Pancreas (tissue), 10 donors: Measurements from ENCODE around the gene NEMP2. TPM values are rescaled to one million over a fixed set of nuclear protein-coding genes. Genes with fewer than 3 reads are reported as not detected.

Source experiments
- ATAC-seq, 4 donors: fragments of 200-7000 bp; cut with Tn5 transposase; one replicate each; pipeline versions ENCODE4 v1.8.0 to v1.9.1; 2020; ENCODE audit warnings: mild to moderate bottlenecking in 4 of 4, moderate library complexity in 4 of 4
- DNase-seq, 6 donors: peaks; one replicate each; pipeline ENCODE4 v3.0.0-alpha.2; 2020
- FAIRE-seq: peaks from 2 replicates; lab custom pipeline; 2012; peaks lifted over from hg19 to GRCh38; lab: Jason Lieb, UNC
- H3K27ac ChIP-seq, 4 donors: fragments of 200-600 bp; sonication (generic); 1 replicate in 3 of 4; 2 replicates in 1 of 4; pipeline versions ENCODE4 v1.5.0 to v1.8.0; 2020
- H3K27me3 ChIP-seq, 4 donors: fragments of 200-600 bp; one replicate each; pipeline ENCODE4 v1.8.0; 2021
- H3K36me3 ChIP-seq, 3 donors: fragments of 200-600 bp; sonication (generic) in 1 of 3; one replicate each; pipeline versions ENCODE4 v1.5.0 to v1.8.0; 2020 to 2021
- H3K4me1 ChIP-seq, 3 donors: fragments of 200-600 bp; one replicate each; pipeline ENCODE4 v1.8.0; 2021
- H3K4me3 ChIP-seq, 4 donors: fragments of 200-600 bp; sonication (generic) in 2 of 4; one replicate each; pipeline versions ENCODE4 v1.5.0 to v1.8.0; 2020 to 2021
- H3K9me3 ChIP-seq, 4 donors: fragments of 200-600 bp; one replicate each; pipeline ENCODE4 v1.8.0; 2021
- WGBS, 2 donors: extraction: QIAGEN DNeasy Blood & Tissue Kit; methylation state at CpG; one replicate each; pipeline ENCODE4 v1.1.7; 2013; 5-methylcytosine and 5-hydroxymethylcytosine counted together
- intact Hi-C, 3 donors: fragments of 100-400 bp; cut with DNase I; formaldehyde crosslinking; loops; one replicate each; pipeline versions ENCODE4 v1.11.1 to v1.14.2; 2022
- polyA plus RNA-seq, 2 donors: library from polyadenylated mRNA; stranded (reverse); fragments of 200-250 nt; gene quantifications; one replicate each; pipeline ENCODE4 v1.2.3, GENCODE V29; 2013
- total RNA-seq, 6 donors: library from RNA; stranded (reverse); fragmentation: NEBNext Ultra II Directional in 4 of 6; extraction: Animal tissue kit (Norgen Biotek cat#: 25700) in 4 of 6; gene quantifications; one replicate each; pipeline versions ENCODE4 v1.2.1 to v1.2.4, GENCODE V29; 2021 to 2023
- TF ChIP-seq, protein P1 (sequence below), 4 donors: fragments of 200-600 bp; sonication (generic) in 3 of 4; IDR thresholded peaks; one replicate each; pipeline versions ENCODE4 v1.5.0 to v1.8.0; 2021; ENCODE audit warnings: antibody characterized with exemption in 4 of 4
- donor health status: healthy with polysubstance abuse.
- donor health status: DM: no; HTN: no; CAD: no; lungs with moderate emphysema.
- donor health status: DM: no; HTN: no; CAD: no.
- donor health status: control.
- donor health status: control.
- donor health status: Bipolar disorder and iron deficiency.
- donor health status: DM: yes; HTN: yes; CAD: no.
- donor health status: DM: no; HTN: no; CAD: no.
- donor health status: DM: no; HTN: no; CAD: no.
- donor health status: DM: yes; HTN: yes; CAD: no.

The NEMP2 gene
- total and polyA plus RNA-seq, 8 donors: 0.42 to 3.1 (median 1.2) TPM

DNA sequence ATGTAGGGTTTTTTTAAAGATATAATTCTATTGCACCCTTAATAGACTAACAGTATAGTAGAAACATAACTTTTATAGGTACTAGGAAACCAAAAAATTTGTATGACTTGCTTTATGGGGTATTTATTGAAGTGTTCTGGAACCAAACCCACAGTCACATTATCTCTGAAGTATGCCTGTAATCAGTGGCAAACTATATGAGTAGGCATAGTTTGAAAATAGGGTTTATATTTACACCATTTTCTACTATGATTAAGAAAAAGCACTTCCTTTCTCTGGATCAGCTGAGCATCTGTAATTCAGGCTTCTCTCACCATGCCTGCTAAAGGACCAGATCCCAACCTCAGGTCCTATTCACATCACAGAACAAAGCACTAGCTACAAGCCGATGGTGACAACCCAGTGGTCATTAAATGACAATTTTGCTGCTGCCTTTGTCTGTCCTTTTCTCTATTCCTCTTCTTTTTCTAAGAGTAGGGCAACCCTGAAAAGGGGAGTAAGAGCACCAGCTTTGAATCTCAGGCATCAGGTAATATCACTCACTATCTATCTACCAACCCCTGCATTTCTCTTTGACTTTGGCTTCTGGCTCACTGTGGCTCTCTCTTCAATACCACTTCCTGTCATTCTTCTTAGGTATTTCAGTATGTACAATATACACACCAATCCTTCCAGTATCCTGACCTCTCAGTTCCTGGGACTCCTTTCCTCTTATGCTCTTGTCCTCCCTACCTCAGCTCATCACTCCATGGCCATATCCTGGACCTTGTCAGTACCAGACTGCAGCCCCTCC, 14.4 kb downstream of the NEMP2 start:
- Histone ChIP-seq H3K9me3 (no peaks in the 10 kb centered on the region), H3K4me1 (no peaks in the 10 kb centered on the region), H3K27ac (no peak overlapping the region), H3K4me3 (no peak overlapping the region), H3K27me3 (no peaks in the 10 kb centered on the region), H3K36me3 (no peaks in the 10 kb centered on the region)
- 84 to 85% methylated on average over 1 of the region's 1 CpG for WGBS, 2 donors
- TF ChIP-seq, protein P1, sequence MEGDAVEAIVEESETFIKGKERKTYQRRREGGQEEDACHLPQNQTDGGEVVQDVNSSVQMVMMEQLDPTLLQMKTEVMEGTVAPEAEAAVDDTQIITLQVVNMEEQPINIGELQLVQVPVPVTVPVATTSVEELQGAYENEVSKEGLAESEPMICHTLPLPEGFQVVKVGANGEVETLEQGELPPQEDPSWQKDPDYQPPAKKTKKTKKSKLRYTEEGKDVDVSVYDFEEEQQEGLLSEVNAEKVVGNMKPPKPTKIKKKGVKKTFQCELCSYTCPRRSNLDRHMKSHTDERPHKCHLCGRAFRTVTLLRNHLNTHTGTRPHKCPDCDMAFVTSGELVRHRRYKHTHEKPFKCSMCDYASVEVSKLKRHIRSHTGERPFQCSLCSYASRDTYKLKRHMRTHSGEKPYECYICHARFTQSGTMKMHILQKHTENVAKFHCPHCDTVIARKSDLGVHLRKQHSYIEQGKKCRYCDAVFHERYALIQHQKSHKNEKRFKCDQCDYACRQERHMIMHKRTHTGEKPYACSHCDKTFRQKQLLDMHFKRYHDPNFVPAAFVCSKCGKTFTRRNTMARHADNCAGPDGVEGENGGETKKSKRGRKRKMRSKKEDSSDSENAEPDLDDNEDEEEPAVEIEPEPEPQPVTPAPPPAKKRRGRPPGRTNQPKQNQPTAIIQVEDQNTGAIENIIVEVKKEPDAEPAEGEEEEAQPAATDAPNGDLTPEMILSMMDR (IDR thresholded peaks at IDR 0.05): no peak
- intact Hi-C loops: no loop called here
- ATAC-seq (no peak), DNase-seq (no peak), FAIRE-seq (no peak)

DNA sequence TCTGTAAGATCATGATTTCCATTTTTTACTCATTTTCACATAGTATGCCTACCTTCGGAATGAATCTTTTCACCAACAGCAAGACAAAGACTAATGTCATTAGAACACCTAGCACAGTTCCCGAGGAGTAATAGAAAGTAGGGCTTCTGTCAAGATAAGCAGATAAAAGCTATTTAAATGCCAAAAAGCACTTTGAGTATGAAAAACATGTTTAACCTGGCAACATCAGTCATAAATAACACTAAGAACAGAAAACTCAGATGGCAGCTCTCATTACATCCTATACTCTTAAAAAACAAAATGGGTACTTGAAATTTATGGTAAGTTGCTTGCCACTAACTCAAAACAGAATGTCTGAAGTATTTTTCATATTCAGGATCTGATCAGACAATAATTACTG, 17.1 kb downstream of the NEMP2 start:
- FAIRE-seq: no peak
- intact Hi-C loops: no loop called here

DNA sequence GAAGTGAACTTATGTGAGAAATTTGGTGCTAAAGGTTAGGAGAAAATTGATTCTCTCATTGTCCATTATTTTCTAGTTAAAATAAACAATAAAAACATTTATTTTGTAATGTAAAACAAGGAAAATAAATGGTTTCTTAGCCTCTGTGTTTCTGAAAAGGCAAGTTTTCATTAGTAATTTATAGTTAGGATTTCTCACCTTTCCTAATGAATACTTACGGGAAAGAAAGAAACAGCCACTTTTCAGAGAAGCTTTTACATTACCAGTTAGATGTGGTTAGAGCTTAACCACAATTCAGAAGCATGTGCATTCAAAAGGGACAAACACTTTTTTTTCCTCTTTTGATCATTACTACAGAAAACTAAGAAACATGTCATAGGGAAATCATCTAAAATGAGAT, 18.8 kb downstream of the NEMP2 start:
- Histone ChIP-seq H3K27me3 (no peaks in the 10 kb centered on the region), H3K9me3 (no peaks in the 10 kb centered on the region), H3K4me1 (no peaks in the 10 kb centered on the region), H3K4me3 (no peak overlapping the region), H3K27ac (no peak overlapping the region), H3K36me3 (no peaks in the 10 kb centered on the region)
- TF ChIP-seq, protein P1 (IDR thresholded peaks at IDR 0.05): no peak
- intact Hi-C loops: no loop called here
- ATAC-seq: no peak
- FAIRE-seq: no peak
- WGBS, 2 donors: 86 to 87% methylated on average over 1 of the region's 1 CpG
- DNase-seq: no peak

More for the DNA sequence above, 17.1 kb downstream of the NEMP2 start:
- no peak overlapping the region for H3K4me3 ChIP-seq
- H3K27ac ChIP-seq: no peak overlapping the region
- 34 to 44% methylated on average over 2 of the region's 2 CpGs for WGBS, 2 donors
- no peaks in the 10 kb centered on the region for H3K9me3 ChIP-seq
- ATAC-seq: no peak
- no peaks in the 10 kb centered on the region for H3K27me3 ChIP-seq
- no peaks in the 10 kb centered on the region for H3K4me1 ChIP-seq
- H3K36me3 ChIP-seq: no peaks in the 10 kb centered on the region
- TF ChIP-seq, protein P1 (IDR thresholded peaks at IDR 0.05): no peak
- DNase-seq: no peak

DNA sequence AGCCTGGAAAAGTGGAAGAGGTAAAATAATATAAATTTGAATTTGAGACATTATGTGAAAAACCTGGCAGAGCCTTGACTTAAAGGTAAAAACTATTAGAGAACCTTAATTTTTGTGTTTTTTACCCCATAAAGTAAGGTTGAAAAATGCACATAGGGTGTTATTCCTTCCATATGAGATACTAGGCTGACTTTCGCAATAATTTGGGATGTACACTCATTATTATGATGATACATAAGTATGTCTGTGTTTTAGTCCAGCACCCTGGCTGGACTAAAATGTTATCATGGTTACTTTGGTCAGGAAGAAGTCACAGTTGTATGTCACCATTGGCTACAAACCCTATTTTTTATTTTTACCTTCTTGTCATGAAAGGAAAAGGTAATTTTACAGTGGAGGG, 19.8 kb downstream of the NEMP2 start:
- 99 to 100% methylated on average over 1 of the region's 1 CpG for whole genome bisulfite sequencing, 2 donors
- no peak for DNase-seq
- no peak overlapping the region for H3K27ac ChIP-seq
- no peak for FAIRE-seq
- no peaks in the 10 kb centered on the region for H3K36me3 ChIP-seq
- H3K27me3 ChIP-seq: no peaks in the 10 kb centered on the region
- no peak overlapping the region for H3K4me3 ChIP-seq
- intact Hi-C loops: loop anchor here in 1 of 3 donors (5.0 kb wide), 1 partner anchor 122 kb away; no protein-coding TSS in a partner anchor
- no peak for ATAC-seq
- no peaks in the 10 kb centered on the region for H3K4me1 ChIP-seq
- TF ChIP-seq, protein P1 (IDR thresholded peaks at IDR 0.05): no peak
- H3K9me3 ChIP-seq: no peaks in the 10 kb centered on the region

DNA sequence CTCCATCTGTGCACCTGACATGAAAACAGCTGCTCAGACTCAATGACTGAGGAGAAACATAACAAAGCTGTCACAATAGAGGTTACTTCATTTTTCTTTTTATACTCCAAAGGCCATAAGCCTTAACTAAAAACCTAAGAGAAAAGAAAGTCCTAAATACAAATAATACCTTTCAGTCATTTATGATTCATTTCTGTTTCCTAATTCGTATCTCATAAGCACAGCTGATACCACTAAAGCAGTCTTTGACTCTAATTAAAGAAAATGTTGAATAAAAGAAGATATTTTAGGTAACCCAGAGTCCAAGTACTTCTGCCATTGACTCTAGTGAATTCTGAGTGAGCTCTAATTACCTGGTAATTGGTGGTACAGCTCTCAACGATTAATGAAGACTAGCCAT, 20.6 kb downstream of the NEMP2 start:
- no peaks in the 10 kb centered on the region for H3K4me1 ChIP-seq
- H3K36me3 ChIP-seq: no peaks in the 10 kb centered on the region
- H3K4me3 ChIP-seq: no peak overlapping the region
- intact Hi-C loops: loop anchor here in 1 of 3 donors (5.0 kb wide), 1 partner anchor 122 kb away; no protein-coding TSS in a partner anchor
- no peak overlapping the region for H3K27ac ChIP-seq
- FAIRE-seq (no peak), ATAC-seq (no peak), DNase-seq (no peak)
- TF ChIP-seq, protein P1 (IDR thresholded peaks at IDR 0.05): no peak
- H3K9me3 ChIP-seq: no peaks in the 10 kb centered on the region
- no peaks in the 10 kb centered on the region for H3K27me3 ChIP-seq
- WGBS, 2 donors: 75 to 76% methylated on average over 2 of the region's 2 CpGs
